Right renal cortex interstitium (tissue), 3 donors: ENCODE data around the gene SPNS1. TPM values are rescaled to one million over a fixed set of nuclear protein-coding genes. Genes with fewer than 3 reads are reported as not detected.
"Not testable (repeated sequence)": the region's sequence is repeated elsewhere in the genome, so short reads cannot be mapped to it uniquely, and the experiment has no call there.

Experiments used
- DNase-seq, 3 donors: peaks; one replicate each; pipeline ENCODE4 v3.0.0-alpha.2; 2013; ENCODE audit warnings: low read depth in 3 of 3, low spot score in 2 of 3
- polyA plus RNA-seq, 3 donors: library from polyadenylated mRNA; unstranded; fragments of 120-200 nt; gene quantifications; one replicate each; pipeline ENCODE4 v1.2.1, GENCODE V29; 2013; ENCODE audit not compliant: insufficient read length in 3 of 3

The SPNS1 gene
- polyA plus RNA-seq, 3 donors: 33.8 to 39.7 (median 36.7) TPM

- DNase-seq: no peak
Measured at GRCh38 chr16:28951410-28951943, 23.1 kb upstream of the SPNS1 start.

- DNase-seq: no peak
Measured at GRCh38 chr16:28958216-28958615, 16.4 kb upstream of the SPNS1 start.

DNA sequence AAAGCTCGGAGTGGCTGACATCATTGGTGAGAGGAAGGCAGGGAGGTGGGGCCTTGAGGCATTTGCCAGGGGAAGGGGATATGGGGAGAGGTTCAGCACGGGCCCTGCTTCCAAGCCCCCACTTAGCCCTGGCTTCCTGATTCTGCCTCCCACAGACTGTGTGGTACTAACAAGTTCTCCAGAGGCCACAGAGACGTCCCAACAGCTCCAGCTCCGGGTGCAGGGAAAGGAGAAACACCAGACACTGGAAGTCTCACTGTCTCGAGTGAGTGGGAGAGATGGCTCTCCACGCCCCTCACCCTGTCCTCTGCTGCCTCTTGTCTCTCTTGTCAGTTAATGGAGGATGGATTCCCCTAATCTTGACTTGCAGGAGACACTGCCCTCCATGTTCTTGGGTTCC is 15.7 kb upstream of the SPNS1 start:
- DNase-seq: no peak

GRCh38 chr16:28964072-28964471 is 10.5 kb upstream of the SPNS1 start:
- DNase-seq: no peak

GRCh38 chr16:28964496-28964895 is 10.1 kb upstream of the SPNS1 start:
- no peak for DNase-seq

DNA sequence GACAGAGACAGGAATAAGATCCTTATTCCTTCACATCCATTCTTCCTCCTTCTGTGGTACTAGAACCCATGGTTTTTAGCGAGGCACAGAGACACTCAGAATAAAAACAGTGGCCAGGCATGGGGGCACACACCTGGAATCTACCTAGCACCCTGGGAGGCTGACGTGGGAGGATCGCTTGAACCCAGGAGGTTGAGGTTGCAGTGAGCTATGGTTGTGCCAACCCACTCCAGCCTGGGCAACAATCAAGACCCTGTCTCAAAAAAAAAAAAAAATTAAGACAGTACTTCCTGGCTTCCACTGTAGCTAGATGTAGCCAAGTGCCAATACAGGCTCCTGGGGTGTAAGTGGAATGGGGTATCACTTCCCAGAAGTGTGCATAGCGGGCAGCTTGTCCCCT is 7.4 kb upstream of the SPNS1 start:
- DNase-seq: no peak

GRCh38 chr16:28969696-28970095 is 4.9 kb upstream of the SPNS1 start:
- DNase-seq: not testable (repeated sequence)

- peak in 1 of 3 donors; percentile 38 for DNase-seq
Measured at GRCh38 chr16:28974007-28974436, 556 bp upstream of the SPNS1 start.

DNA sequence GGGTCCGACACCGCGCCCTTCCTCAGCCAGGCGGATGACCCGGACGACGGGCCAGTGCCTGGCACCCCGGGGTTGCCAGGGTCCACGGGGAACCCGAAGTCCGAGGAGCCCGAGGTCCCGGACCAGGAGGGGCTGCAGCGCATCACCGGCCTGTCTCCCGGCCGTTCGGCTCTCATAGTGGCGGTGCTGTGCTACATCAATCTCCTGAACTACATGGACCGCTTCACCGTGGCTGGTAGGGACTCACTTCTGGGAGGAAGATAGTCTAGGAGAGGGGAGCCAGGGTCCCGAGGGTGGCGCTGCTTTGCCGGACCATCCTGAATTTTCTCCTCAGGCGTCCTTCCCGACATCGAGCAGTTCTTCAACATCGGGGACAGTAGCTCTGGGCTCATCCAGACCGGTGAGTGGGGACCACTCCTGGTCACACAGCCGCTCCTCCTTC is 601 bp downstream of the SPNS1 start:
- no peak for DNase-seq

DNA sequence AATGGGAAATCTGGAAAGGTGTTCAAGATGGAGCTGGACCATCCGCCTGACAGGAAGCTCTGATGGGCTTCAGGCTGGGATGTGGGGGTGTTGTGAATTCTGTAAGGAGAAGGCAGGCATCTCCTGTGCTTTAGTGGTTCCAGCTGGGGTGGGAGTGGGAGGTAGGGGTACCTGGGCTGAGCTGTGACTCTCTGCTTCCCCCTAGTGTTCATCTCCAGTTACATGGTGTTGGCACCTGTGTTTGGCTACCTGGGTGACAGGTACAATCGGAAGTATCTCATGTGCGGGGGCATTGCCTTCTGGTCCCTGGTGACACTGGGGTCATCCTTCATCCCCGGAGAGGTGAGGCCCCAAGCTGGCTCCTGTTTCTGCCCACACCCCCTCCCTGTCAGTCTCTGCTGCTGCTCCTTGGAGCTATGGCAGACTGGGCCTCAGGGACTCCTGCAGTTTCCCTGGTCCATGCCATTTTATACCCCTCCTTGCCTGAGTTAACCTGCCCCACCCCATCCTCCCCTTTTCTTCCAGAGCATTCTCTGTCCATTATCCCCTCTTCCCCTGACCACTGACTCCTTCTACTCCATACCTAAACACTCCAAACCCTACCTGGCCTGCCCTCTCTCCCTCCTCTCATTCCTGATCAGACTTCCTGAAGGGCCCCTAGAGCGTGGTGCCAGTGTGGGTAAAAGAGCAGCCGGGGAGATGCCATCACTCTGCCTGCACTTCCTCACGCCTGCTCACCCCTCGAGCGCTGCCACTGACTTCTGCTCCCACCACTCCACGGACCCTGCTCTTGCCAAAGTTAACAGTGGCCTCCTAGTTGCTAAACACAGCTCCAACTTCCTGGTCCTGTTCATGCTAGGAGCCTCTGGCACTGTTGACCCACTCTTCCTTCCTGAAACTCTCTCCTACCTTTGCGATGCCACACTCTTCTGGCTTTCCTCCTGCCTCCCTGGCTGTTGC is 3.4 kb downstream of the SPNS1 start:
- DNase-seq: no peak

GRCh38 chr16:28980330-28980729 is 5.8 kb downstream of the SPNS1 start:
- DNase-seq: not testable (repeated sequence)

DNA sequence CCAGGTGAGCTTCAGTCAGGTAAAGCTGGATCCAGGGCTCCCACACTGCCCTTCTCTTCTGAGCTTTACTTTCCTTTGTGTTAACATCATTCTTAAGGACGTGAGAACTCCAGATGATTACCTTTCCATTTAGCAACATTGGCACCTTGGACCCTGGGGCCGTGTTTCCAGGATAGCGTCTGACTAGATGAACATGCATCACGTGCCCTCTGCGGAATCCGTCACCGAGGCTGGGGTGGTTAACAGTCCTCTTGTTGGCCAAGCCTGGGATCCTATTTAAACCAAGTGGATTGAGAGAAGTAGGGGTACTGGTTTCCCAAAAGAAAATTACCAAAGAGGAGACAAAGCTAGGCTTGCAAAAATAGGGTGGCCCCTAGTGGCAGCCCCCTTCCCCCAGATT is 6.4 kb downstream of the SPNS1 start:
- no peak for DNase-seq

- no peak for DNase-seq
Measured at GRCh38 chr16:28981517-28981916, 6.9 kb downstream of the SPNS1 start.

GRCh38 chr16:28982418-28982817 is 7.8 kb downstream of the SPNS1 start:
- no peak for DNase-seq

DNA sequence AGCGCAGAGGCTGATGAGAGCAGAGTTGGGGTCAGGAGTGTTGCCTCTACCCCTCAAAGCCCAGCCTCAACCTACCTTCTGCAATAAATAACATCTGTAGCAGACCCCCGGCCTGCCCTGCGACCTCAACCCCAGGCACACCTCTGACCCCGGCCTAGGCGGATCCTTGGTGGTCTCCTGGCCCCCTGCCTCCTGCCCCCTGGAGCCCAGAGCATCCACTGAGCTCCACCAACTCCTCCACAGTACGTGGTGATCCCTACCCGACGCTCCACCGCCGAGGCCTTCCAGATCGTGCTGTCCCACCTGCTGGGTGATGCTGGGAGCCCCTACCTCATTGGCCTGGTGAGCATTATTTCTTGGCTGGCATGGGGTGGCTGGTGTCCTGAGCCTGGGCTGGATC is 8.4 kb downstream of the SPNS1 start:
- DNase-seq: no peak

GRCh38 chr16:28983644-28984043 is 9.1 kb downstream of the SPNS1 start:
- no peak for DNase-seq

GRCh38 chr16:28984091-28984490 is 9.5 kb downstream of the SPNS1 start:
- DNase-seq: no peak

DNA sequence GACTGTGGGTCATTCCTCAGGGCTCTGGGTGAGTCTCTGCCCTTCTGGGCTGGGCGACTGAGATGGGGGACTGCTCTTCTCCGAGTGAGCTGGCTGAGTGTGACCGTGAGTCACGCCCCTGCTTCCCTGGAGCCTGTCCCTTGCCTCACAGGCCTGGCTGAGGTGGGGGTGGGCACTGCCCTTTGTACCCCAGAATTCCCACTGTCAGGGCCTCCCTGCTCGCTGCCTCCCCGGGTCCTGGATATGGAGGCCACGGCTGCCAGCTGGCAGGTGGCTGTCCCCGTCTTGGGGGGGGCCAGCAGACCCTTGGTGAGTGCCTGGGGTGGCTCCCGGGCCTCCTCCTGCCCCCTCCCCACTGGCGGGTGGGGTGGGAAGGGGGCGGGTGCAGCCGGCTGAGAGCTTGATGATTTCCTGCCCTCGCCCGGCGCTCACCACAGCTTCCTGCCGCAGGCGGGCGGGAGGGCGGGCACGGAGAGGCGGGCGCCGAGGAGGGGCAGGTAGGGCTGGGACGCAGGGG is 10.1 kb downstream of the SPNS1 start, which contains the start of gene LAT:
Gene LAT (plus strand): TSS at position 434 of the 517 bp plus-strand sequence. CDS start 366 bp downstream, outside the sequence.
- DNase-seq: no peak

DNA sequence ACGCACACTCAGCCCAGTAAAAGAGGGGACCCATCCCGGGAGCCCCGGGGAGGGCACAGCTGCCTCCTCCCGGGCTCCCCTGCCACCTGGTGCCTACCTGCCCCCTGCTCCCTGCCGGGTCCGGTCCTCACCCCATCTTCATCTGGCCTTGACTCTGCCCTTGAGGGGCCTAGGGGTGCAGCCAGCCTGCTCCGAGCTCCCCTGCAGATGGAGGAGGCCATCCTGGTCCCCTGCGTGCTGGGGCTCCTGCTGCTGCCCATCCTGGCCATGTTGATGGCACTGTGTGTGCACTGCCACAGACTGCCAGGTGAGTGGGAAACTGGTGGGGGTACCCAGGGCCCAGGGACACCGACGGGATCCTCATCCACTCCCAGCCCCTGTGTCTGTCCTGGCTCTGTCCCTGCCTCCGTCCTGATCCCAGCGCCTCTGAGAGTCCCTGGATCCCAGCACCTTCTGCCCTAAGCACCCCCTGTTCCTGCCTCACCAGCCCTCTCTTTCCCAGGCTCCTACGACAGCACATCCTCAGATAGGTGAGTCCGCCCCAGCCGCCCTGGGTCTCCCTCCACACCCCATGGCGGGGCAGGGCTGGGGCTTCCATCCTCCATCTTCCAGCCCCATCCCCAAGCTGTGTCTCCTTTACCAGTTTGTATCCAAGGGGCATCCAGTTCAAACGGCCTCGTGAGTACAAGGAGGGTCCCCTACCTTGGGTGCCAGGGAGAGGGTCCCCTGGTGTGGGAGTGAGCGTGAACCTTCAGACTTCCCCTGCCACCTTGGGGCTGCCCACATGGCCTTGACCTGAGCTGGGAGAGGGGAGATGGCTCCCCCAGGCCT is 10.8 kb downstream of the SPNS1 start:
- no peak for DNase-seq

GRCh38 chr16:28986046-28986445 is 11.5 kb downstream of the SPNS1 start:
- DNase-seq: no peak

- DNase-seq: no peak
Measured at GRCh38 chr16:28986492-28986891, 11.9 kb downstream of the SPNS1 start.
